Motor neuron (in vitro differentiated cells): ENCODE data around the gene FRAT1. TPM values are rescaled to one million over a fixed set of nuclear protein-coding genes. Genes with fewer than 3 reads are reported as not detected.

Experiments used
- ATAC-seq, 8 experiments: fragments of 200-7000 bp; cut with Tn5 transposase; replicated peaks in 6 of 8; 2 replicates each; pipeline ENCODE4 v1.8.0; 2021; ENCODE audit warnings: mild to moderate bottlenecking in 8 of 8, moderate library complexity in 8 of 8
- H3K27ac ChIP-seq, 2 donors: fragments of 250-450 bp; sonication (Bioruptor Pico); 2 replicates each; pipeline ENCODE4 v1.9.0; 2021; ENCODE audit warnings: antibody characterized with exemption in 2 of 2, mild to moderate bottlenecking in 2 of 2, moderate library complexity in 1 of 2
- H3K4me1 ChIP-seq, 2 donors: fragments of 250-450 bp; sonication (Bioruptor Pico); replicated peaks in 1 of 2; 2 replicates each; pipeline ENCODE4 v1.6.1; 2021; ENCODE audit warnings: antibody characterized with exemption in 2 of 2, mild to moderate bottlenecking in 2 of 2, moderate library complexity in 1 of 2
- H3K4me3 ChIP-seq, 5 donors: fragments of 250-450 bp; sonication (Bioruptor Pico); 2 replicates each; pipeline ENCODE4 v1.9.0; 2021; ENCODE audit warnings: antibody characterized with exemption in 5 of 5, mild to moderate bottlenecking in 5 of 5, moderate library complexity in 4 of 5
- WGBS, 10 experiments: fragments of 450-650 bp; shearing (Covaris generic); methylation state at CpG; one replicate each; pipeline ENCODE4 v1.0.0; 2022; 5-methylcytosine and 5-hydroxymethylcytosine counted together
- in situ Hi-C, 9 experiments: fragments of 400-800 bp; cut with MboI; loops; one replicate each; pipeline ENCODE4 v1.15.0; 2021; ENCODE audit warnings: low sequenced_read_pairs in 9 of 9, low pct_unique_long_range_greater_than_20kb in 2 of 9; ENCODE audit not compliant: unreplicated experiment in 9 of 9
- total RNA-seq, 8 experiments: library from RNA; unstranded; fragments of 300-600 nt; gene quantifications; 2 replicates each; pipeline versions ENCODE4 v1.2.3 to v1.2.4, GENCODE V29; 2022

FRAT1 gene
- total RNA-seq, 8 experiments from 2014 or later, result 2.3 to 7.4 (median 3.7) TPM

- Histone ChIP-seq H3K4me1 (no peaks in the 10 kb centered on the region), H3K4me3 (no peak overlapping the region), H3K27ac (no peak overlapping the region)
- in situ Hi-C loops, result no loop called here
- no peak for ATAC-seq
- WGBS, 10 experiments, result 75 to 100% (median 87%) methylated on average over 1 to 7 of the region's 12 CpGs; no CpG with 5 or more reads in 1 of the 10 experiments
Observed at GRCh38 chr10:97349752-97350513, 30.9 kb downstream of the FRAT1 start.

- Histone ChIP-seq H3K4me1 (no peaks in the 10 kb centered on the region), H3K4me3 (no peak overlapping the region), H3K27ac (no peak overlapping the region)
- in situ Hi-C loops, result no loop called here
- ATAC-seq, result peak in 2 of 8 experiments; percentile 78 to 82
- 43 to 100% (median 82%) methylated on average over 3 to 4 of the region's 4 CpGs; no CpG with 5 or more reads in 5 of the 10 experiments for WGBS, 10 experiments
Observed at GRCh38 chr10:97353945-97354344, 34.9 kb downstream of the FRAT1 start.

GRCh38 chr10:97355571-97355975 lies 36.5 kb downstream of the FRAT1 start:
- Histone ChIP-seq H3K4me3 (no peak overlapping the region), H3K27ac (no peak overlapping the region), H3K4me1 (no peaks in the 10 kb centered on the region)
- in situ Hi-C loops, result no loop called here
- peak in 3 of 8 experiments; percentile 17 to 46 (median 27) for ATAC-seq
- WGBS, 10 experiments, result 10 to 100% (median 83%) methylated on average over 1 to 4 of the region's 5 CpGs; no CpG with 5 or more reads in 3 of the 10 experiments

- Histone ChIP-seq H3K4me1 (no peaks in the 10 kb centered on the region), H3K4me3 (no peak overlapping the region), H3K27ac (no peak overlapping the region)
- no peak for ATAC-seq
- in situ Hi-C loops, result no loop called here
- WGBS, 10 experiments, result 50 to 100% (median 78%) methylated on average over 1 to 4 of the region's 6 CpGs; no CpG with 5 or more reads in 4 of the 10 experiments
Observed at GRCh38 chr10:97356318-97356914, 37.3 kb downstream of the FRAT1 start.

GRCh38 chr10:97356918-97357317 lies 37.8 kb downstream of the FRAT1 start:
- no peaks in the 10 kb centered on the region for H3K4me1 ChIP-seq
- no peak for ATAC-seq
- H3K27ac ChIP-seq, result no peak overlapping the region

GRCh38 chr10:97358349-97358748 lies 39.3 kb downstream of the FRAT1 start:
- WGBS, 10 experiments, result 80 to 100% (median 100%) methylated on average over 2 to 4 of the region's 4 CpGs; no CpG with 5 or more reads in 3 of the 10 experiments
- H3K4me1 ChIP-seq, result no peaks in the 10 kb centered on the region
- ATAC-seq, result no peak
- no peak overlapping the region for H3K4me3 ChIP-seq
- in situ Hi-C loops, result no loop called here
- H3K27ac ChIP-seq, result no peak overlapping the region

More at GRCh38 chr10:97356918-97357317, 37.8 kb downstream of the FRAT1 start:
- in situ Hi-C loops, result no loop called here
- 50 to 100% methylated on average over 1 to 2 of the region's 7 CpGs; no CpG with 5 or more reads in 8 of the 10 experiments for WGBS, 10 experiments
- no peak overlapping the region for H3K4me3 ChIP-seq

- no peak overlapping the region for H3K4me3 ChIP-seq
- H3K27ac ChIP-seq, result no peak overlapping the region
- no peak for ATAC-seq
- no peaks in the 10 kb centered on the region for H3K4me1 ChIP-seq
- in situ Hi-C loops, result no loop called here
- 67 to 100% (median 80%) methylated on average over 1 to 2 of the region's 3 CpGs; no CpG with 5 or more reads in 4 of the 10 experiments for WGBS, 10 experiments
Observed at GRCh38 chr10:97358781-97359180, 39.7 kb downstream of the FRAT1 start.

- H3K4me3 ChIP-seq, result no peak overlapping the region
- no peak overlapping the region for H3K27ac ChIP-seq
- ATAC-seq, result peak in 3 of 8 experiments; percentile 89 to 94 (median 93)
- H3K4me1 ChIP-seq, result no peaks in the 10 kb centered on the region
- WGBS, 10 experiments, result 37 to 100% (median 95%) methylated on average over 1 to 4 of the region's 11 CpGs; no CpG with 5 or more reads in 1 of the 10 experiments
- in situ Hi-C loops, result no loop called here
Observed at GRCh38 chr10:97360705-97361536, 41.9 kb downstream of the FRAT1 start.

- Histone ChIP-seq H3K4me1 (no peaks in the 10 kb centered on the region), H3K4me3 (no peak overlapping the region), H3K27ac (no peak overlapping the region)
- in situ Hi-C loops, result no loop called here
- WGBS, 10 experiments, result 100% methylated on average over 1 of the region's 11 CpGs; no CpG with 5 or more reads in 9 of the 10 experiments
- ATAC-seq, result no peak
Observed at GRCh38 chr10:97361537-97361901, 42.4 kb downstream of the FRAT1 start.

- H3K27ac ChIP-seq, result no peak overlapping the region
- in situ Hi-C loops, result no loop called here
- ATAC-seq, result peak in 4 of 8 experiments; percentile 24 to 42 (median 30)
- H3K4me1 ChIP-seq, result no peaks in the 10 kb centered on the region
- no peak overlapping the region for H3K4me3 ChIP-seq
- WGBS, 10 experiments, result 29 to 100% (median 88%) methylated on average over 1 to 7 of the region's 11 CpGs; no CpG with 5 or more reads in 1 of the 10 experiments
Observed at GRCh38 chr10:97362310-97363033, 43.4 kb downstream of the FRAT1 start.

- in situ Hi-C loops, result no loop called here
- Histone ChIP-seq H3K4me3 (no peak overlapping the region), H3K4me1 (no peaks in the 10 kb centered on the region), H3K27ac (no peak overlapping the region)
- 80 to 100% (median 98%) methylated on average over 1 to 3 of the region's 4 CpGs; no CpG with 5 or more reads in 4 of the 10 experiments for WGBS, 10 experiments
- ATAC-seq, result no peak
Observed at GRCh38 chr10:97363071-97363470, 44.0 kb downstream of the FRAT1 start.

- 82 to 100% (median 96%) methylated on average over 3 to 19 of the region's 19 CpGs for WGBS, 10 experiments
- H3K4me1 ChIP-seq, result no peaks in the 10 kb centered on the region
- H3K27ac ChIP-seq, result no peak overlapping the region
- H3K4me3 ChIP-seq, result no peak overlapping the region
- in situ Hi-C loops, result no loop called here
- no peak for ATAC-seq
Observed at GRCh38 chr10:97365761-97366351, 46.8 kb downstream of the FRAT1 start.
